ENCODE results near the gene CREBBP. TPM values are rescaled to one million over a fixed set of nuclear protein-coding genes. Genes with fewer than 3 reads are reported as not detected.
A peak's percentile ranks its signal among the peaks of the same experiment; 100 is the strongest.
"Not testable (repeated sequence)": the region's sequence is repeated elsewhere in the genome, so short reads cannot be mapped to it uniquely, and the experiment has no call there.

The CREBBP gene
- total RNA-seq, 1 experiment from 2014 or later = 10.8 TPM

GRCh38 chr16:3715430-3715829 is 165.1 kb downstream of the CREBBP start:
- no peak for DNase-seq (ENCODE audit: low read depth)

- DNase-seq (ENCODE audit: low read depth) = not testable (repeated sequence)
Observed at GRCh38 chr16:3714378-3714777, 166.1 kb downstream of the CREBBP start.

- no peak for DNase-seq (ENCODE audit: low read depth)
Observed at GRCh38 chr16:3713587-3714242, 166.8 kb downstream of the CREBBP start.

GRCh38 chr16:3712861-3713372 is 167.6 kb downstream of the CREBBP start:
- no peak for DNase-seq (ENCODE audit: low read depth)

- DNase-seq (ENCODE audit: low read depth) = no peak
Observed at GRCh38 chr16:3706253-3707012, 174.1 kb downstream of the CREBBP start.

GRCh38 chr16:3702082-3702481 is 178.4 kb downstream of the CREBBP start:
- DNase-seq (ENCODE audit: low read depth) = no peak

- no peak for DNase-seq (ENCODE audit: low read depth)
Observed at GRCh38 chr16:3701531-3701930, 179.0 kb downstream of the CREBBP start.

- no peak for DNase-seq (ENCODE audit: low read depth)
Observed at GRCh38 chr16:3698941-3699340, 181.6 kb downstream of the CREBBP start.

- DNase-seq (ENCODE audit: low read depth) = no peak
Observed at GRCh38 chr16:3696425-3697218, 183.9 kb downstream of the CREBBP start.

- DNase-seq (ENCODE audit: low read depth) = no peak
Observed at GRCh38 chr16:3695610-3696369, 184.7 kb downstream of the CREBBP start.

- no peak for DNase-seq (ENCODE audit: low read depth)
Observed at GRCh38 chr16:3694051-3694450, 186.5 kb downstream of the CREBBP start.

- DNase-seq (ENCODE audit: low read depth) = no peak
Observed at GRCh38 chr16:3691761-3692160, 188.8 kb downstream of the CREBBP start.

- no peak for DNase-seq (ENCODE audit: low read depth)
Observed at GRCh38 chr16:3690980-3691720, 189.4 kb downstream of the CREBBP start.

GRCh38 chr16:3690470-3690928 is 190.0 kb downstream of the CREBBP start:
- peak; percentile 87 for DNase-seq (ENCODE audit: low read depth)

- DNase-seq (ENCODE audit: low read depth) = no peak
Observed at GRCh38 chr16:3689731-3690130, 190.8 kb downstream of the CREBBP start.

- no peak for DNase-seq (ENCODE audit: low read depth)
Observed at GRCh38 chr16:3687792-3688191, 192.7 kb downstream of the CREBBP start.

GRCh38 chr16:3687021-3687420 is 193.5 kb downstream of the CREBBP start:
- no peak for DNase-seq (ENCODE audit: low read depth)

- DNase-seq (ENCODE audit: low read depth) = no peak
Observed at GRCh38 chr16:3681206-3681605, 199.3 kb downstream of the CREBBP start.

GRCh38 chr16:3677994-3678393 is 202.5 kb downstream of the CREBBP start:
- DNase-seq (ENCODE audit: low read depth) = no peak

GRCh38 chr16:3675601-3676130 is 204.8 kb downstream of the CREBBP start:
- DNase-seq (ENCODE audit: low read depth) = no peak
